Esophagus muscularis mucosa (tissue), 3 donors: ENCODE results near the gene PI4K2B.
"Not testable (repeated sequence)": the region's sequence is repeated elsewhere in the genome, so short reads cannot be mapped to it uniquely, and the experiment has no call there.

Experiments used
- POLR2A ChIP-seq: fragments of 450-650 bp; IDR thresholded peaks from one replicate; pipeline ENCODE4 v1.6.1; 2017; ENCODE audit warnings: antibody characterized with exemption, moderate library complexity, mild to moderate bottlenecking, low read depth
- TF ChIP-seq, protein P1 (sequence below), 3 experiments: fragments of 200-600 bp in 2 of 3; fragments of 450-650 bp in 1 of 3; sonication (generic) in 2 of 3; IDR thresholded peaks; one replicate each; pipeline ENCODE4 v1.5.1; 2017 to 2019; ENCODE audit warnings: antibody characterized with exemption in 3 of 3, mild to moderate bottlenecking in 2 of 3, moderate library complexity in 1 of 3

DNA sequence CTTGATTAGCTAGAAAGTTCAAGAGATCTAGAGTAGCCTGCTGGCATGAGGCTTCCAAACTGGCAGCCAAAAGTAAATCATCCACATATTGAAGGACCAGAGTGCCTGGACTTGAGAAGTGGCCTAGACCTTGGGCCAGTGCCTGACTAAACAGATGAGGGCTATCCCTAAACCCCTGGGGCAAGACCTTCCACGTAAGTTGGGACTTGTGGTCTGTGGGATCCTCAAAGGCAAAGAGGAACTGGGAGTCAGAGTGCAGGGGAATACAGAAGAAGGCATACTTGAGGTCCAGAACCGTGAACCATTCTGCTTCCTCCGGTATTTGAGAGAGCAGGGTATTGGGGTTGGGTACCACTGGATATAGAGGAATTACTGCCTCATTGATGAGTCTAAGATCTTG lies 8.4 kb downstream of the PI4K2B start:
- TF ChIP-seq, protein P1, sequence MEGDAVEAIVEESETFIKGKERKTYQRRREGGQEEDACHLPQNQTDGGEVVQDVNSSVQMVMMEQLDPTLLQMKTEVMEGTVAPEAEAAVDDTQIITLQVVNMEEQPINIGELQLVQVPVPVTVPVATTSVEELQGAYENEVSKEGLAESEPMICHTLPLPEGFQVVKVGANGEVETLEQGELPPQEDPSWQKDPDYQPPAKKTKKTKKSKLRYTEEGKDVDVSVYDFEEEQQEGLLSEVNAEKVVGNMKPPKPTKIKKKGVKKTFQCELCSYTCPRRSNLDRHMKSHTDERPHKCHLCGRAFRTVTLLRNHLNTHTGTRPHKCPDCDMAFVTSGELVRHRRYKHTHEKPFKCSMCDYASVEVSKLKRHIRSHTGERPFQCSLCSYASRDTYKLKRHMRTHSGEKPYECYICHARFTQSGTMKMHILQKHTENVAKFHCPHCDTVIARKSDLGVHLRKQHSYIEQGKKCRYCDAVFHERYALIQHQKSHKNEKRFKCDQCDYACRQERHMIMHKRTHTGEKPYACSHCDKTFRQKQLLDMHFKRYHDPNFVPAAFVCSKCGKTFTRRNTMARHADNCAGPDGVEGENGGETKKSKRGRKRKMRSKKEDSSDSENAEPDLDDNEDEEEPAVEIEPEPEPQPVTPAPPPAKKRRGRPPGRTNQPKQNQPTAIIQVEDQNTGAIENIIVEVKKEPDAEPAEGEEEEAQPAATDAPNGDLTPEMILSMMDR (IDR thresholded peaks at IDR 0.05), result not testable (repeated sequence)
- not testable (repeated sequence) for TF ChIP-seq POLR2A
